H7 (cell line): ENCODE results near the gene GNGT2. TPM values are rescaled to one million over a fixed set of nuclear protein-coding genes. Genes with fewer than 3 reads are reported as not detected.
"Not testable (repeated sequence)": the region's sequence is repeated elsewhere in the genome, so short reads cannot be mapped to it uniquely, and the experiment has no call there.

Experiments used
- DNase-seq: peaks from one replicate; pipeline ENCODE4 v3.0.0; 2012
- H3K27me3 ChIP-seq: 2 replicates; pipeline ENCODE4 v1.6.0; 2011; ENCODE audit warnings: mild to moderate bottlenecking, low read length; ENCODE audit not compliant: control insufficient read depth, insufficient read depth
- H3K36me3 ChIP-seq: replicated peaks from 2 replicates; pipeline ENCODE4 v1.5.1; 2011; ENCODE audit warnings: low read length; ENCODE audit not compliant: control insufficient read depth, insufficient read depth
- H3K4me3 ChIP-seq: 2 replicates; pipeline ENCODE4 v1.5.1; 2011; ENCODE audit warnings: low read depth, mild to moderate bottlenecking, control low read depth, low read length, moderate library complexity; ENCODE audit not compliant: insufficient read depth
- total RNA-seq: library from RNA; depleted of rRNA; stranded (reverse); fragments of >200 nt; shearing (Covaris generic); gene quantifications from 2 replicates; pipeline ENCODE4 v1.2.3, GENCODE V29; 2014; rRNA removed

Gene GNGT2
- total RNA-seq, 1 experiment from 2014 or later = not detected

DNA sequence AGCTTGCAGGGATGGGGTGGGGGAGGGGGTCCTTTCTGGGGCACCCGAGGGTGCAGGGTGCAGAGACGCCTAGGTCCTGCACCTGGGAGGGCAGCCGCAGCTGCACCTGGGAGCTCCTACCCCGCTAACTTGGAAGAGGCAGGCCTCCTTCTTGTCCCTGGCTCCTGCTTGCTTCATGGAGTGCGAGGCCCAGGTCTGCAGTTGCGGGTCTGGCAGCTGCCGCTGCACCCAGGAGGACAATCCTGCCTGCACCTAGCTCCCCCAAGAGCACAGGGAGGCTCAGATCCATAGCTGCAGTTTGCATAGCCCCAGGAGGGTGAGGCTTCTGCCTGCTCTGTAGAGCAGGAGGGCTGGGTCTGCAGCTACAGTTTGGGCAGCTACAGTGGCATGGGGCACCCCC lies 26.6 kb downstream of the GNGT2 start:
- Histone ChIP-seq H3K36me3 (no peaks in the 10 kb centered on the region), H3K27me3 (no peaks in the 10 kb centered on the region), H3K4me3 (no peak overlapping the region)
- DNase-seq = no peak

DNA sequence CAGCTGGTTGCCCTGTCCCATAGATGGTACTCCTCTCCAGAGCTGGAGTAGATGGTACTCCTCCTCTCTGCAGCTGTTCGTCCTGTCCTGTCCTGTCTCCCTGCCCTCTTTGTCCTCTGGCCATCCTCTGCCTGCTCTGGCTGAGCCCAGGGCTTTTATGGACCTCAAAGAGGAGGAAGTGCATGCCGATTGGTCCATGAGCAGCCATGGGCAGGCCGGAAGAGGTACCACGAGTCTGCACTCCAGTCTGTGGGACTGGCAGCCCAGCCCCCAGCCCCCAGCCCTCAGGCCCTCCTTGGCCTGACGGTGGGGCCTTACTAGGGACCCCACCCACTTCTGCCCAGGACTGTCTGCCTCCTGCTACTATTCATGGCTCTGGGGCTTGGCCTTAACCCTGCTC lies 27.0 kb downstream of the GNGT2 start:
- Histone ChIP-seq H3K4me3 (no peak overlapping the region), H3K36me3 (no peaks in the 10 kb centered on the region), H3K27me3 (no peaks in the 10 kb centered on the region)
- no peak for DNase-seq

DNA sequence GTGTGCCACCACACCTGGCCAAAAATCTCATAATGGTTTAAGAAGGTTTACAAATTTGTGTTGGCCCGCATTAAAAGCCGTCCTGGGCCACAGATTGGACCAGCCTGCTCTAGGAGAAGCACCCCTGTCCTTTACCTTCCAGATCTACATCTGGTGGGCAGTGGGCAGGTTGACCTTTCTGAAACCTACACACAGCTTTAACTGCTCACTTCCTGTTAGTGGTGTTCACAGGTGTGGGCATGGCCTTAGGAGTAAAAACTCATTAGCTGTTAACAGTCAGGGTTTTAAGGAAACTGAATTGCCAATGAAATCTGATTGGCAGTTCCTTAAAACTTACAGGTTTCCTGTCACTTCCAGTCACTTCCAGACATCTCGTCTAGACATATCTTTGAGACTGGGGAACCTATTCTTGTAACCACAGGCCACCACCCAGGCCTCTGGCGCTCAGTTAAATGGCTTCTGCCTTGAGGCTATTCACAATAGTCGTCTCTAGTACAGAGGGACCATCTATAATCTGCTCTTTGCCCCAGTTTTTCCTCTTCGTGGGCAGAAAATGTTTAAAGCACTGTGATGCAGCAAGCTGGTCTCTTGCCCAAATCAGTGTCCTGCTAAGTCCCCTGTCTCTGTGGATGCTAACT lies 29.3 kb downstream of the GNGT2 start:
- no peaks in the 10 kb centered on the region for H3K27me3 ChIP-seq
- no peaks in the 10 kb centered on the region for H3K36me3 ChIP-seq
- DNase-seq = no peak
- H3K4me3 ChIP-seq = no peak overlapping the region

DNA sequence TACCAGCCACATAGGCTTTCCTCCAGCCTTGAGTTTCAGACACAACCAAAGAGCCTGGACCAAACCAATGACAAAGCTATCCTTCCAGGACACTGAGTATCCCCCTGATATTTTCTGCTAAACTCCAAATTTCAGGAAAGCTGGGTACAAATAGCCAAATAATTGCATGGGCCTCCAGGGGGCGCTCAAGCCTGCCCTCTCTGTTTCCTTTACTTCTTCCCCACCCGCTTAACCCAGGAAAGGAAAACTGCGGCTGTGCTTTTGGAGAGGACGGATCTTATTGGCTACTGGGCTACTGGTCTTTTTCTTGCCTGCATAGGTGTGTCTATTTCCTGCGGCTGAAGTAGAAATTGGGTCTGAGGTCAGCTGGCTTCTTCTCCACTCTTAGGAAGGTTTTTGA lies 30.1 kb downstream of the GNGT2 start:
- DNase-seq = peak; percentile 84
- H3K36me3 ChIP-seq = no peaks in the 10 kb centered on the region

DNA sequence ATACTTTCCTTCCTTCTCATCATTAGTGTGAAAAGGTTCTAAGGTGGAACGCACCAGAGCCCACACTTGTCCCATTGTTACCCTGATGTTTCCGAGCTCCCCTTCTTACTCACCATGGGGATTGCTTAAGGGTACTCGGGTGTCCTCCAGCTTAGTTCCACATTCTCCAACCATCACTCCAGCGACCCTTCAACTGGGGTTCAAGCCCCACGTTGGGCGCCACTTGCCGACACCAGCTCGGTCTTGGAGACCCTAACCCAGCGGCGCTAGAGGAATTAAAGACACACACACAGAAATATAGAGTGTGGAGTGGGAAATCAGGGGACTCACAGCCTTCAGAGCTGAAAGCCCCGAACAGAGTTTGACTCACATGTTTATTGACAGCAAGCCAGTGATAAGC lies 34.4 kb downstream of the GNGT2 start:
- not testable (repeated sequence) for H3K4me3 ChIP-seq, H3K36me3 ChIP-seq, H3K27me3 ChIP-seq, DNase-seq

More for the DNA sequence above, 30.1 kb downstream of the GNGT2 start:
- Histone ChIP-seq H3K4me3 (no peak overlapping the region), H3K27me3 (no peaks in the 10 kb centered on the region)

DNA sequence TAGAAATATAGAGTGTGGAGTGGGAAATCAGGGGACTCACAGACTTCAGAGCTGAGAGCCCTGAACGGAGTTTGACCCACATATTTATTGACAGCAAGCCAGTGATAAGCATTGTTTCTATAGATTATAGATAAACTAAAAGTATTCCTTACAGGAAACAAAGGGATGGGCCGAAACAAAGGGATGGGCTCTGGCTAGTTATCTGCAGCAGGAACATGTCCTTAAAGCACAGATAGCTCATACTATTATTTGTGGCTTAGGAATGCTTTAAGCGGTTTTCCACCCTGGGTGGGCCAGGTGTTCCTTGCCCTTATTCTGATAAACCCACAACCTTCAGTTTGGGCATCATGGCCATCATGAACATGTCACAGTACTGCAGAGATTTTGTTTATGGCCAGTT lies 39.7 kb downstream of the GNGT2 start:
- not testable (repeated sequence) for H3K36me3 ChIP-seq, H3K4me3 ChIP-seq, H3K27me3 ChIP-seq, DNase-seq

DNA sequence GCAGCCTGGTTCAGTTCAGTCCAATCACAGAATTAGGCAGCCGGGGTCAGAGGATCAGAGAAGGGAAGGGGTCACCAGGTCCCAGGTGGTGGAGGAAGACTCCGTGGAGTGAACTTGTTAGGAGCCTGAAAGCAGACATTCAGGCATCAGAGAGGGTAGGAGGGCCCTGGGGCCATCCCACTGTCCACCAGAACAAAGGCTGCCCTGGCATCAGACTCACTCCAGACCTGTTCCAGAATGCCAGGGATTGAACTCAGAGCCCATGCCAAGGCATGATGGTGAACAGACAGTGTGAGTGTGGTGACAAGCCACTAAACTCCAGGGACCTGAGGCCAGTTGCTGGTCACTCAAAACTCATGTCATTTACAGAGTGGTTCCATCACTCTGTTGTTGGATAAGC lies 40.2 kb downstream of the GNGT2 start:
- Histone ChIP-seq H3K27me3 (no peaks in the 10 kb centered on the region), H3K36me3 (no peaks in the 10 kb centered on the region), H3K4me3 (no peak overlapping the region)
- DNase-seq = no peak

DNA sequence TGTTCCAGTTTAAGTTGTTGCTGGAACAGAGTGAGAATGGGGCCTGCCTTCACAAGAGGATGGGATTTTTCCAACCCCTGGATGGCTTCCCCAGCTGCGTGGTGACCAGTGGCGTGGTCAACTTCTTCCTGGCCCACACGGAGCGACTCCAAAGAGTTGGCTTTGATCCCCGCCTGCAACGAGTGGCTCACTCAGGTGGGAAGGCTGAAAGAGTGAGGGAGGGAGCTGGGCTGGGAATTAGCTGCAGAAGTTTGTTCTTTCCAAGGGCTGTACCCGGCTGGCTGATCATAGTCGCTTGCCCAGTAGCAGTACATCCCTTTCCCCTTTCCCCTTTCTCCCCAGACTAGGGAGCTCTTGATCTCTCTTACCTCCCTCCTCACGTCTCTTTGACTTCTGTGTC lies 41.7 kb downstream of the GNGT2 start:
- Histone ChIP-seq H3K36me3 (no peaks in the 10 kb centered on the region), H3K27me3 (no peaks in the 10 kb centered on the region), H3K4me3 (no peak overlapping the region)
- DNase-seq = no peak

DNA sequence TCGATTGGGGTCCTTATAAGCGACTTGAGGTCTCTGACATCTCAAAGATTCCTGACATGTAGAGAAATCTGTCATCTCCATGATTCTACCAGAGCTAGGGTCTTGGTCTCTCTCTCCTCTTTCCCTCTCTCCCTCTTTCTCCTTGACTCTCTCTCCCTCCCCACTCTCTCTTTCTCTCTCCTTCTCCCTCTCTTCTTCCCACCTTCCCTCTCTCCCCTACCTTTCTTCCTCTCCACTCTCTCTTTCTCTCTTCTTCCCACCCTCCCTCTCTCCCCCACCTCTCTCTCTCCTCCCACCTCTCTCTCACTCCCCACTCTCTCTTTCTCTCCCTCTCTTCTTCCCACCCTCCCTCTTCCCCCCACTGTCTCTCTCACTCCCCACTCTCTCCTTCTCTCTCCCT lies 45.2 kb downstream of the GNGT2 start:
- H3K27me3 ChIP-seq = no peaks in the 10 kb centered on the region
- DNase-seq = no peak
- H3K4me3 ChIP-seq = no peak overlapping the region
- H3K36me3 ChIP-seq = no peaks in the 10 kb centered on the region

DNA sequence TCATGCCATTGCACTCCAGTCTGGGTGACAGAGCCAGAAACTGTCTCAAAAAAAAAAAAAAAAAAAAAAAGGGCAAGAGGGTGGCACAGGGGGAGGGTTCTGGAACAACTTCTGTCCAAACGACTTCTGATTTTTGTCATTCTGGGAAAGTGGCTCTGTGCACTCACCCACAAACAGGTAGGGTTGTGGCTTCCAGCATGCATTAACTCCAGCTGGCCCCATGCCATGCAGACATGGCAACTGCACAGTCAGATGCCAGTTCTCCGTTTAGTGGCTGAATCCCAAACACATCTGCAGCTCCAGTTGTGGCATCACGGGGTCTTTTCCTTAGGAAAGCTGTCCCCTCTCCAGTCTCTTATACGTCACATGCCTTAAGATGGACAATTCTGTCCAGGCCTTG lies 47.5 kb downstream of the GNGT2 start:
- no peaks in the 10 kb centered on the region for H3K27me3 ChIP-seq

DNA sequence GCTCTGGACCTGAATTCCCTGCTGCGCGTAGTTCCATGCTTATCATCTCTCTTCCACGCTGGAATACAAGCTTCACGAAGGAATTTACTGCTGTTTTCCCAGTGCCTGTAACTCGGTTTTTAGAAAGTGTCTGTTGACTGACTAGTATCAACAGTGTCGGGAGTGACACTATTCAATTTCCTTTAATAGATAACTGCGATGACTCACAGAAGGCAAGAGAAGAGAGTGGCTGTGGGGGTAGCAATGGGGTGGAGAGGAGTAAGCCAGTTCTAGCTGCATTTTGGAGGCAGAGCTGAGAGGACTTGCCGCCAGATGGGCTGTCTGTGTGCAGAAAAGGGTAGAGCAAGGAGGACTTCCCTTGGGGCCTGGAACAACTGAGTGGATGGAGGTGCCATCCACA lies 52.6 kb downstream of the GNGT2 start:
- Histone ChIP-seq H3K27me3 (no peaks in the 10 kb centered on the region), H3K36me3 (no peaks in the 10 kb centered on the region), H3K4me3 (no peak overlapping the region)
- no peak for DNase-seq

More for the DNA sequence above, 47.5 kb downstream of the GNGT2 start:
- DNase-seq = no peak
- Histone ChIP-seq H3K4me3 (no peak overlapping the region), H3K36me3 (no peaks in the 10 kb centered on the region)

DNA sequence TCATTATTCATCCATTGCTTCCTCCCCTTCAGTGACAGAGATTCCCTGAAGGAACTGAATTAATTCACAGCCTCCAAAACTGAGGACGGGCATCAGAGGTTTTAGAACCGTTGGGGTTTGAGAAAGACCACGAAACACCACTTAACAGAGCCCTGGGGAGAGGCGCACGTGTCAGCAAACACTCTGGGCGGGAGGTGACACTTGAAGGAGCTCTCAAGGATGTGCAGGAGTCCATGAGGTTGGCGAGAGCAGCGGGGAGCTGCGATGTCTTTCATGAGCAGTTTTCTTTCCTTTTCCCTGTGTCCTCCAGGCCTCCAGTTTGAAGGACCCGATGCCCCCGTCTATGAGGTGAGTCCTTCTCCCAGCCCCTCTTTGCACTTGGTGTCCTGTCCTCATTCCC lies 54.1 kb downstream of the GNGT2 start:
- H3K4me3 ChIP-seq = no peak overlapping the region
- H3K36me3 ChIP-seq = no peaks in the 10 kb centered on the region
- DNase-seq = no peak
- H3K27me3 ChIP-seq = no peaks in the 10 kb centered on the region

Other genes starting within 250 kb of the GNGT2 start
- gene GIP, start 242.0 kb downstream of the GNGT2 start, total RNA-seq = 0.52 and 2.1 TPM in 2 replicates
- 105 and 124 TPM in 2 replicates for gene IGF2BP1, start 213.2 kb downstream of the GNGT2 start, total RNA-seq
- gene B4GALNT2, start 77.8 kb downstream of the GNGT2 start, total RNA-seq = 0.03 TPM in 1 of 2 replicates, not detected in the other
- 1.9 and 2.7 TPM in 2 replicates for gene ABI3, start 133 bp upstream of the GNGT2 start, total RNA-seq
- gene PHOSPHO1, start 20.2 kb upstream of the GNGT2 start, total RNA-seq = 0.69 and 0.78 TPM in 2 replicates
- gene ZNF652, start 151.7 kb upstream of the GNGT2 start, total RNA-seq = 22.9 and 36.5 TPM in 2 replicates
- gene PHB1, start 204.3 kb upstream of the GNGT2 start, total RNA-seq = 310 and 384 TPM in 2 replicates